GM19397 (cell line): ENCODE data around the gene NXPE3.
"Not testable (repeated sequence)": the region's sequence is repeated elsewhere in the genome, so short reads cannot be mapped to it uniquely, and the experiment has no call there.

Experiments
- ATAC-seq: cut with Tn5 transposase; IDR thresholded peaks from one replicate; pipeline ENCODE4 v1.9.1; 2021; ENCODE audit warnings: mild to moderate bottlenecking, moderate library complexity; ENCODE audit not compliant: unreplicated experiment

Gene NXPE3

DNA sequence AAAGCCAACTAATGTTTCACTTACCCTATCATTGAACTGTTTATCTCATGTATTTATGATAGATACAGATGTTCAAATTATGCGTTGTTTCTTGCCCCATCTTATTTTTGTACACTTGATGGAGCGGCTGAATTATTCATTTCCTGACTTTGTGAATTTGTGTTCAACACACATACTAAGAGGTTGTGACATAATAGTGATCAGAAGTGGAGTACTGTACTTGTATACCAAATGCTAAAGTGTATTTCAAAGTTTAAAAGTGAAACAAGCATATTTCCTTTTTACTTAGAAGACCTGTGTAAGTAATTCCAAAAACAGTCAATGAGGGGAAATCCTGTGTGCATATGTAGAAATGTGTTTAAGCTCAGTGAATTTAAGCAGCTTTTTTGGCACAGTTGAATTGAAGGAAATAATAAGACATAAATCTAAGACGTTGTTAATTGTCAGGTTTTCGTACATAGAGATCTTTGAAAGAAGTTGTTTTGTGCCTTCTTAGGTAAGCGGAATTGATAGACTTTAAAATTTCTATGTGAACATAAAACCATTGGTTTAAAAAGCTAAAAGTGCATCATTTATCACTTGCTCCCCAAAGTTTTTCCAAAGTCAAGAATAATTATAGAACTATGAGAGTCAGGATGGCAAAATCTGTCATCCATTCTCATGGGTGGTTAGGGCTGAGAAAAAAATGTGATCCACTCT lies 72.2 kb downstream of the NXPE3 start:
- no peak for ATAC-seq

DNA sequence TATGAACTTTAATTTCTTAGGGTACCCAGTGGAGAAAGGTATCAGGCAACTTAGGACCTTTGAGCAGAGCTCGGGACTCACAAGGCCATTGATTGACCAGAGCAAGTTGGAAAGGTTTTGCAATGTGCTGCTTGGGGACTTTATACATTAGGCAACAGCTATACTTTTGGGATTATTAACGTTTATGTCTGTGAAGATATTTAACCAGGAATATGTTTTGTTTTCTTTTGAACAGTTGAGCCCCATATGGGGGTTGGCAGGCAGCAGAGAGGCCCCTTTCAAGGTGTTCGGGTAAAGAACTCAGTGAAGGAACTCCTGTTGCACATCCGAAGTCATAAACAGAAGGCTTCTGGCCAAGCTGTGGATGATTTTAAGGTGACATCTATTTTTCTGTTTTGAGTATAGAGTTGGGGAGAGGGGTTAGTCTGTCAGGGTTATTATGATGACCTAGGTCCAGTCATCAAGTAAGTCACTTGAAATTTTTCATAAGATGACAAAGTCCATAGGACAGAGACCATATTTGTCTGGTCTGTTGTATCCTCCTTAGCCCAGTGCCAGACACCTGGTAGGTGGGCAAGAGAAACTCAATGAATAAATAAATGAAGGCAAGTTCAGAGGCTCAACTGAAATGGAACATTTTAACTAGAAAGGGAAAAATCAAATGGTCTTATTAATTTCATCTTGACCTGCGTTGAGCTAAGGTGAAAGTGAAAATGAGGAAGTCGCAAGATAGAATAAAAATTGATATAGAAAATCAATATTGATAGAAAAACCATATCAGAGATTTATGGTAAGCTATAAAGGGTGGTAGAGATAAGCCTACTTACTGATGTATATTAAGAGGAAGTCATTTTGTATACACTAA lies 73.1 kb downstream of the NXPE3 start:
- no peak for ATAC-seq

- no peak for ATAC-seq
These were observed 74.2 kb downstream of the NXPE3 start for GRCh38 chr3:101852983-101853840.

DNA sequence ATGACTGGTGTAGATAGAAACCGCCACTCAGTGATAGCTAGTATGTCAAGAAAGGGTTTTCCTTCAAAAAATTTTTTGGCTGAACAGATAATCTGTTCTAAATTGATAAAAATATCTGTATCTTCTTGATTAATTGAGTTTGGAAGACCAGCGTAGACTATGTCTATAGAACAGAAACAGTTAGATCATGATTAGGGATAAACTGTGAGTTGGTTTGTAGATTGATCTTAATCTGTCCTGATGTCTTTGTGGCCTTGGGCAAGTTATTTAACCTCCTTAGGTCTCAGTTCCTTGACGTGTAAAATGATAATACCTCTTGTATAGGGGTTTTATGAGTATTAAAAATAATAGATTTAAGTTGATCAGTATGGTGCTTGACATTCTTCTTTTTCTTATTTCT lies 75.0 kb downstream of the NXPE3 start:
- ATAC-seq = no peak

GRCh38 chr3:101854608-101855304 lies 75.7 kb downstream of the NXPE3 start:
- no peak for ATAC-seq

GRCh38 chr3:101857301-101857741 lies 78.3 kb downstream of the NXPE3 start:
- ATAC-seq = no peak

DNA sequence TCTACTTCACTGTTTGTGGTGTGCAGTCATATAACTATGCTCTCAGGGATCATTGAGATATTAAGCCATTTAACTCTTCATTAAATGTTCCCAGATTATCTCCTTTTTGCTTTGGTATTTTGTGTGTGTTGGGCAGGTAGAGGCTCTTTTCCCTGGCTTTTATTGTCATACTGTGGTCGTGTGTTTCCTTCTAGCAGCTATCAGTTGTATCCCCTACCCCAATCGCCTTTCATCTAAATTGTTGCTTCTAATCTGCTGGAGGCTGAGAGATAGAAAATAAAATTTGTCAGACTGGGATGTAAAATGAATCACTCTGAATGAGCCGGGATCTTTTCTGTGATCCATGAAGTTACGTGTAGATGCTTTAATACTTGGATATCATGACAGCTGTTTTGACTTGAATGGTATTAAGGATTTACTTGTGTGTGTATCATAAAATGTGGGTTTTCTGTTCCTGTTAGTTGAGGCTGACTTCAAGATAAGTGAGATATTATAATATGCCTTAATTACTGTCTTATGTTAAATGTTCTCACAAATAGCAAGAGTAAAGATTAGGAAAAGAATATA lies 79.5 kb downstream of the NXPE3 start:
- no peak for ATAC-seq

GRCh38 chr3:101859882-101860448 lies 81.0 kb downstream of the NXPE3 start:
- no peak for ATAC-seq

DNA sequence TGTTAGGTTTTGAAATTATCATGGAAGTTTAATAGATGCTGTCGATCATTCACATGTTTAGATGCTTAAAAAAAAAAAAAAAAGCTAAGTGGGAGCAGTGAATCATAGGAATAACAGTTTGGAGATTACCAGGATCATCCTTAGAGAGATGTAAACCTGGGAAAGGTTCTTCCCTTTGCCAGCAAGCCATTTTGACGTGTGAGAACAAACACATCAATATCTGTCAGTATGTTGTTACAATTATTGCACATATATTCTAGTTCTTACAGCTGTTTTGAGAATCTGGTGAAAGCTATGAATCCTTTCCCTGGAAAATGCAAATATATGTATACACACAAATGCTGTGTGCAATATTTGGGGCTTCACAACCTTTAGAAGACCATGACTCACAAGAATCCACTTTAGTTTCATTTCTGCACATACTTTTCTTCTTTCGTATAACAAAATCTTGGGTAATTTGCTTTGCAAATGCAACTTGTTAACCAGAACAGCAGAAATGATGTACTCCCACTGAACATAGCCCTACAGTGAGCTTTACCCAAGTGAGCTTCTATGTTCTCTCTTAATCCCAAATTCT lies 82.3 kb downstream of the NXPE3 start:
- ATAC-seq = no peak

DNA sequence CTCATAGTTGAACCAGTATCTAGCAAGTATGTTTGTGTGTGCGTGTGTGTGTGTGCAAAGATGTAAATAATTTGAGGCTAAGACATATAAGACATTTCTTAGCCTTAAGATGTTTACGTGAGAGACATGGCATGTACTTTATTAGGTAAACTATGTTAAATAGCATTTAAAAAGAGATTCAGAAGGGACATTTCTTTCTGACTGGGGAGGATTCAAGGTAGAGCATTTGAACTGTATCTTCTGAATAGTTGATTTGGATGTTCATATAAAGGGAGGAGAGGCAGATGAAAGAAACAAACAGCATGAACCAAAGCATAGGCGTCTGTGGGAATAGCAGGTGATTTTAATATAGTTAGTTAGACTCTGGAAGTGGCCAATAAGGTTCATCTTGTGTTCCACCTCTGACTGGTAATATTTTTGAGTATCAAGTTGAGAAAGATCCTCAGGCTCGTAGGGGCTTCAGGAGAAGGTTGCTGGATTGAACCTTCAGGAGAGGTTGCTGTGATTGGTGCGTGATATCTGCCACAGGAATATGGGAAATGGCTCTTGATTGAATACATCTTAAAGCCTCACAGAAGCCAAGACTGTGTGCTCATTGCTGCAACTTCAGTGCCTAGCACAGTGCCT lies 82.9 kb downstream of the NXPE3 start:
- ATAC-seq = no peak

DNA sequence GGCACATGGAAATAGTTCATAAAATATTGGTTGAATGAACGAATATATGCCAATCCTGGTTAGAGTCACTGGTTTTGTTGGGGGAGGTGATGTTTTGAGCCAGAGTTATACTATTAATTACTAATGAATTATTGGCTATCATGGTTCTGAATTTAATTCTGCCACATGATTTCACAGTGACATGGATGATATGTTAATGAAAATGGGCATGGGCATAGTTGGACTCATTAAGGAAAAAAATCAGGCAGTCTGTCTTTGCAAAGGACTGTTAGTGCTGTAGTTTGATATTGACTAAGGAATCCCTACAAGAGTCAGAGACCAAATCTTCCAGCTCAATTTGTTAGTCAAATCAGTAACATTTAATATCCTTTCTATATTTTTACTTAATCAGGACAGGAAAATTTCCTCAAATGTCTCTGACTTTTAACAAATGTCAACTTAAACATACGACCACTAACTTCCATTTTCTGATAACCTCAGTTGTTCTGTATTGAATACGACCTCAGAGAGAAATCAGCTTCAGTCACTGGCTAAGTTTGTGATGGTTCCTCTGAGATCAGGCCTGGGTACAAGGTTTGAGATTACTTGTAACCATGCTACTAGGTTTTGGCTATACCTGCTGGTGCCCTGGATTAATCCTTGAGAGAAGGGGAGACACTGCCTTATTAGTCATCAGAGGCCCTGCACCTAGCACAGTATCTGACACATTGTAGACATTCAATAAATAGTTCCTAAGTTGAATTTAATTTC lies 83.6 kb downstream of the NXPE3 start:
- ATAC-seq = no peak

- not testable (repeated sequence) for ATAC-seq
These were observed 85.9 kb downstream of the NXPE3 start for GRCh38 chr3:101864926-101865325.

DNA sequence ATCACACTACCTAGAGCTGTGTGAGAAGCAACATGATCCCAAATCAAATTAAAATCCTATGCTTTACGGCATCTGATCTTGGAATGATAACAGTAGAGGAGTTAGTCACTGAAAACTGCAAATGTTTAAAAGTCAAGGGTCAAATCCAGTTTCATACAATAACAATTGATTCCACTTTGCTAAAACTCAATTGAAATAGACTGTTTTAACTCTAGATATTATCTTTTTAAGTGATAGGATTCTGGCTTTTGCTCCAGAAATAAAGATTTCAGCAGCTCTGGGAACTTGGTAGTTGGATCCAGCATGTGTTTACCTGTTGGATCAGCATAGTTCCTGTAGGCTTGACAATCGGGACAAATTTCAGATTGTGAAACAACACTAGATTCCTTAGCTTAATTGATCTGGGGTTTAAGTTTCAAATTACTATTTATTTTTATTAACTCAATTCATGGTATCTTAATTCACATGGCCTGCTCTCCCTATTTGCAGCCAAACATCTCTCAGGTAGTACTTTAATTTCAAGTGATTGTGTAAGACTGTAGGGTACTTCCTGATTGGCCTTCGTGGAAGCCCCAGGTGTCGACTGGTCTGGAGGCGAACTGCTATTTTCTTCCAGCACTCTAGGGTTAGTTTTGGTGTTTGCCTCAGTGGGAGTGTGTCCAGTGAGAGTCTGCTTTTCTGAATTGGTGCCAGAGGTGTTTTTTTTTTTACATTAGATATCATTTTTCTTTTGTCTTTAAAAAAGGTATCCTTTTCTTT lies 86.9 kb downstream of the NXPE3 start:
- ATAC-seq = no peak

- ATAC-seq = no peak
These were observed 88.5 kb downstream of the NXPE3 start for GRCh38 chr3:101867511-101867910.

DNA sequence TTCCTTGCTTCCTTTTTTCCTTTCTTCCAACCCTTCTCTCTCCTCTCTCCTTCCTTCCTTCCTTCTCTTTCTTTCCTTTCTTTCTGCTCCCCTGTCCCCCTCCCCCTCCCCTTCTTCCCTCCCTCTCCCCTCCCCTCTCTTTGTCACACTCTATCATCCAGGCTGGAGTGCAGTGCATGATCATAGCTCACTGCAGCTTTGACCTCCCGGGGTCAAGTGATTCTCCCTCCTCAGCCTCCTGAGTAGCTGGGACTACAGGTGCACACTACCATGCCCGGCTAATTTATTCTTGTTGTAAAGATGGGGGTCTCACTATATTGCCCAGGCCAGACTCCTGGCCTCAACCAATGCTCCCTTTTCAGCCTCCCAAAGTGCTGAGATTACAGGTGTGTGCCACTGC lies 89.0 kb downstream of the NXPE3 start:
- no peak for ATAC-seq

GRCh38 chr3:101868534-101869464 lies 89.8 kb downstream of the NXPE3 start:
- no peak for ATAC-seq

- no peak for ATAC-seq
These were observed 91.1 kb downstream of the NXPE3 start for GRCh38 chr3:101870138-101870537.
